Gastroesophageal sphincter (tissue), 2 donors: ENCODE data around the gene HOPX.
"Not testable (repeated sequence)": the region's sequence is repeated elsewhere in the genome, so short reads cannot be mapped to it uniquely, and the experiment has no call there.

Experiments
- POLR2A ChIP-seq, 2 donors: fragments of 450-650 bp; IDR thresholded peaks; one replicate each; pipeline ENCODE4 v1.6.1; 2017; ENCODE audit warnings: antibody characterized with exemption in 2 of 2, mild to moderate bottlenecking in 2 of 2, moderate library complexity in 1 of 2
- POLR2AphosphoS5 ChIP-seq: sonication (generic); formaldehyde crosslinking; IDR thresholded peaks from one replicate; pipeline ENCODE4 v1.6.1; 2017; ENCODE audit warnings: antibody characterized with exemption

DNA sequence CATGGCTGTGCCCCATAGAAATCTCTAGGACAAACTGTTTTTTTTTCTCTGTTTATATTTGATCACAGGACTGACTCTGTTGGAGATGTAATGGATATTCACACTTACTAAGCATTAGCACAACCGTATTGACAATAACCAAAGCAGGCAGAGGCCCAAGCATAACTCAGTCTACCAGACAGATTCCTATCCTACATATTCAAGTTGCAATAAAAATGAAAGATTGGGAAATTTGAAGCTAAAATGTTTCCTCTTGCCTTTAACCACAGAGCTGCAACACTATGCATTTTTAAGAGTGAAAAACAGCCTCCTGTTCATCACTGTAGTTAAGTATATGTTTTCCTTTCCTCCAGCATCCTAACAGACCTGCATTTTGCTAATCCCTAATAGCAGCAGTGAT lies 13.7 kb downstream of the HOPX start:
- not testable (repeated sequence) for TF ChIP-seq POLR2A (IDR thresholded peaks at IDR 0.05); POLR2AphosphoS5
